HG03558 (cell line): ENCODE results near the gene SGTA.
"Not testable (repeated sequence)": the region's sequence is repeated elsewhere in the genome, so short reads cannot be mapped to it uniquely, and the experiment has no call there.

ENCODE experiments used
- ATAC-seq: cut with Tn5 transposase; IDR thresholded peaks from one replicate; pipeline ENCODE4 v1.9.1; 2021; ENCODE audit warnings: moderate number of reproducible peaks; ENCODE audit not compliant: unreplicated experiment; ENCODE audit errors: extremely low read depth

SGTA gene

DNA sequence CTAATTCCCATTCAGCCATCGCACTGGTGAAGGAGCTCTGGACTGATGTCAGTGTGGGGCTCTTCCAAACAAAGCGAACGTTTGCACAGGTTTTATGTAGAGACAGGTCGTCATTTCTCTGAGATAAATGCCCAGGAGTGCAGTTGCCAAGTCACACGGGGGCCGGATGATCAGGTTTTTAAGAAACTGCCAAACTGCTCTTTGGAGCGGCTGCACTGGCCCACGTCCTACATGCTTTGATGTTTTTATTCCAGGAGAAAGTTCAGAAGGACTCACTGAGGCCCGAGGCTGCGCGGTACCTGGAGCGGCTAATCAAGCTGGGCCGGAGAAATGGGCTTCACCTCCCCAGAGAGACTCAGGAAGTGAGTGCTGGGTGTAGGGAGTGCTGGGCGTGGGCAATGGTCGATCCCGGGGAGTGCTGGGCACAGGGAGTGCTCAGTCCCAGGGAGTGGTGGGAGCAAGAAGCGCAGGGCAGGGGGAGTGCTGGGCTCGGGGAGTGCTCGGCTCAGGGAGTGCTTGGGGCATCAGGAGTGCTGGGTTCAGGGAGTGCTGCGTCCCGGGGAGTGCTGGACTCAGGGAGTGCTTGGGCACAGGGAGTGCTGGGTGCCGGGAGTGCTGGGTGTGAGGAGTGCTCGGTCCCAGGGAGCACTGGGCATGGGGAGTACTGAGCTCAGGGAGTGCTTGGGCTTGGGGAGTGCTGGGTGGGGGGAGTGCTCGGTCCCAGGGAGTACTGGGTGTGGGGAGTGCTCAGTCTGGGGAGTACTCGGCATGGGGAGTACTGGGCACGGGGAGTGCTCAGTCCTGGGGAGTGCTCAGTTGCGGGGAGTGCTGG, 13.0 kb upstream of the SGTA start:
- ATAC-seq: no peak

DNA sequence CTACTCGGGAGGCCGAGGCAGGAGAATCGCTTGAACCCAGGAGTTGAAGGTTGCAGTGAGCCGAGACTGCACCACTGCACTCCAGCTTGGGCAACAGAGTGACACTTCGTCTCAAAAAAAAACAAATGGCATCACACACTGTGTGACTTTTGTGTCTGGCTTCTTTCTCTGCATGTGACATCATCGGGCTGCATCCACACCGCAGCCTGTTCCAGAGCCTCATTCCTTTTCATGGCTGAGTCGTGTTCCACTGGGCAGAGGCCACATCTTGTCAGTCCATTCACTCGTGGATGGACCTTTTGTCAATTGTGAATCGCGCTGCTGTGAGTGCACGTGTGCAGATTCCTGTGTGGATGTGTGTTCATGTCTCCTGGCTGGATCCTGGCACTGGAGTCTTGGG, 10.5 kb upstream of the SGTA start:
- ATAC-seq: no peak

GRCh38 chr19:2793126-2793525, 10.1 kb upstream of the SGTA start:
- ATAC-seq: no peak

DNA sequence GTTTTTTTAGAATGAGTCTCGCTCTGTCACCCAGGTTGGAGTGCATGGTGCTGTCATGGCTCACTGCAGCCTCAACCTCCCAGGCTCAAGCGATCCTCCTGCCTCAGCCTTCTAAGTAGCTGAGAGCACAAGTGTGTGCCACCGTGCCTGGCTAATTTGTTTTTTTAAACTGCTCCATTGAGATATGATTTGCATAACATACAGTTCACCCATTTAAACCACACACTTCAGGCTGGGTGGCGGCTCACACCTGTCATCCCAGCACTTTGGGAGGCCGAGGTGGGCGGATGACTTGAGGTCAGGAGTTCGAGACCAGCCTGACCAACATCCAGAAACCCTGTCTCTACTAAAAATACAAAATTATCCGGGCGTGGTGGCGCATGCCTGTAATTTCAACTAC, 9.6 kb upstream of the SGTA start:
- ATAC-seq: not testable (repeated sequence)

DNA sequence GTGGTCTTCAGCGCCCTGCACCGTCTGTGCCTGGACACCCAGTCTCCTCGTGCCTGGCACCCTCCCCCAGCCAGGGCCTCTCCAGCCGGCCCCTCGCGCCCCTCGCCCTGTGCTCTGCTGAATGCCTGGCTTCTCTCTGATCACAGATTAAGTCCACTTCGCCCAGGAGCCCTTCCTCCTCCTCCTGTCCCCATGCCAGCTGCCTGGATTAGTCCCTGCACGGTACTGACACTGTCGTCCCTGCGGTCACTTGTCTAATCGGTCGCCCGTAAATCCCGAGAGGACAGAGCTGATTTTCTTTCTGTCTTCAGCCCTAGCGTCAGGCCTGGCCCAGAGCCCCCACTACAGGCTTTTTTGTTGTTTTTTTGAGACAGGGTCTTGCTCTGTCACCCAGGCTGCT, 8.8 kb upstream of the SGTA start:
- no peak for ATAC-seq

GRCh38 chr19:2791440-2791839, 8.4 kb upstream of the SGTA start:
- no peak for ATAC-seq

DNA sequence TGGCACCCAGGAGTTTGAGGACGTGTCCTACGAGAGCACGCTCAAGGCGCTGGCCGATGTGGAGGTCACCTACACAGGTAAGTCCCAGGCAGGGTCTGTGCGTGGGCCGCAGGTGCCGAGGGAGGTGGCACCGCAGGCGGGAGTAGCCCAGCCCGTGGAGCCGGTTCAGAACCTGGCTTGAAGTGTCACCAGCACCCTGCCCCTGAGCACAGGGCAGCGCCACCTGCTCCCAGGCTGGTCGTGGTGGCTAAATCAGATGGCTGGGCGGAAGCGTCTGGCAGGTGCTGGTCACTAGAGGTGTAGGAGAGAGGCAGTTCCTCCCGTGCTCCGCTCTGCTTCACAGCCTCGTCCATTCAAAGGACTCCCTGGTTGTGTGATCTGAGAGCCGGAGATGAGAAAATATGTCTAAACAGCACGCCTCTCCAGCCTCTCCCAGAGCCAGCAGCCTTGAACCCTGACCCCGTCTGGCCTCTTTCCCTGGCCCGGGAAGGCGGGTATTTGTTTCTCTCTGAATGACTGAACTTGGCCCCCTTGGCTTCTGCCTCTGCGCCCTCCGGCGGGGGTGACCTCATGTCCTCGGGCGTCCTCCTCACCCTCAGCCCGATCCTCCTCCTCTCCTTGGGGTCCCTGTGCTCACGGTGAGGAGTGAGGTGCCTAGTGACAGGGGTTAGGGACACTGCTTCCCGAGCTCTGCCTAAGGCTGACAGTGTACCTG, 7.6 kb upstream of the SGTA start:
- ATAC-seq: no peak

DNA sequence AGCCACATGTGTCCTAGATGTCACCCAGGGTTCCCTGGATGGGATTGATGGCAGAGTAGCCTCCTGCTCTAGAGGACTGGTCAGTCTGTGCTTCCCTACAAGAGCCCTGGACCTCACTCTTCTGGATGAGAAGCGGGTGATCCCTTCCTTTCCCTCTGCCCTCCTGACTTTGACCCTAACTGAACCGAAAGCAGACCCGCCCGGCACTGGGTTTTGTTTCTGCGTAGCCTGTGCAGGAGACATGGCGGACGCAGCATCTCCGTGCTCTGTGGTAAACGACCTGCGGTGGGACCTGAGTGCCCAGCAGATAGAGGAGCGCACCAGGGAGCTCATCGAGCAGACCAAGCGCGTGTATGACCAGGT, 7.1 kb upstream of the SGTA start:
- no peak for ATAC-seq

- ATAC-seq: no peak
Measured at GRCh38 chr19:2788237-2788636, 5.2 kb upstream of the SGTA start.

DNA sequence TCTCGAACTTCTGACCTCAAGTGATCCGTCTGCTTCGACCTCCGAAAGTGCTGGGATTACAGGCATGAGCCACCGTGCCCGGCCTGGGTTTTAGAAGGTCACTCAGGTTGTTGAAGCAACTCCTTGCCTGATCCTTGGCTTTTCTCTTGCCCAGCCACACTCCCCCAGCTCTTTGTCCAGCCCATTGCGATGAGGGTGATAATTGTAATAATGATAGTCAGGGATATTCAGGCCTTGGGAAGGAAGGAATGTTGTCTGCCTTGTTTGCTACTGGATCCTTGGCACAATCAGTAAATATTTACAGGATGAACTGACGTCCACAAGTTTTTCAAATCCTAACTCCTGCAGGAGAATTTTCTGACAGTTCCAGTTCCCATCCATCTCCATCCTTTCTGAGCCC, 4.0 kb upstream of the SGTA start:
- no peak for ATAC-seq

GRCh38 chr19:2785244-2785997, 2.3 kb upstream of the SGTA start, which contains the start of gene THOP1:
Gene THOP1, plus strand, starts transcription at chr19:2785503. Its CDS starts 160 bp downstream, at chr19:2785663.
- ATAC-seq: peak; percentile 52

- no peak for ATAC-seq
Measured at GRCh38 chr19:2783781-2784145, 690 bp upstream of the SGTA start.

DNA sequence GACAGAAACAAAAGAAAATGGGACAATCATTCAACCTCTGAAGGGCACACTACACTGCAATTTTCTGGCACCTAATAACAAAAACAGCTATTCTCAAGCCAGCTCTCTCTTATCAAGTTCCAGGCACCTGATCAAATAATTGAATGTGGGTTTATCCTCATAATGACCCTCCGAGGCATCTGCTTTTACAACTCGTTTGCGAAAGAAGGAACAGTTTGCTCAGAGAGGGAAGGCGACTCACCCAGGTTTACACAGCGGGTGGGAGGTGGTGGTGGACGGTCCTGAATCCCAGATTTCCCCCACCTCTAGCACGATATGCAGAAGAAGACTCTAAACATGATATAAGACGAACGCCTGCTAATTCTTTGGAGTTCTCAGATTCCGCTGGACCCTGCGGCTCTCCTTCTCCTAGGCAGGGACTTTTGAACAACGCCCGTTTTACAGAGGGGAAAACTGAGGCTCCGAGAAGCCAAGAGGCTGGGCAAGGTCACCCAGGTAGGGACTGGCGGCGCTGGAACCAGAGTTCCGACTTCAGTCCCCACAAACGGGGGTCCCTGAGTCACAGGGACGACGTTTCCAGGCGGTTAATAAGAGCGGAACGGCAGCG, 641 bp downstream of the SGTA start:
- ATAC-seq: no peak

DNA sequence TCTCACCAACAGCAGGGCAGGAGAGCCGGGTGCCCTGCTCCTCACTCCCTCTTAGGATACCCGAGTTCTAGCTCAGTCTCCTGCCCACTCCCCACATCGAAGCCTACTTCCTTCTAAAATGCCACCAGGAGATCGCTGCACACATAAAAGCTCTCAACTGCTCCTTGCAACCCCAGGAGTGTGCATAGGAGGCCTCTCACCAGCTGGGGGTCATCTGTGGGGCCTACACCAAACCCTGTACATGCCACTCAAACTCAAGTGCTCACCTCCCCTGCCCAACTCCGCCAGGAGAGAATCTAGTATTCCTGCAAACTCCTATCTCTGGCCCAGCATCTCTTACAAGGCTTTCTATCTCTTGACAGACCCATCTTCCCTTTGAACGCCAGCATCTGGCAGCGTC, 2.8 kb downstream of the SGTA start:
- no peak for ATAC-seq

- ATAC-seq: no peak
Measured at GRCh38 chr19:2779121-2779740, 3.8 kb downstream of the SGTA start.

GRCh38 chr19:2777952-2778683, 5.0 kb downstream of the SGTA start:
- ATAC-seq: no peak

GRCh38 chr19:2775556-2776430, 7.3 kb downstream of the SGTA start:
- ATAC-seq: no peak

GRCh38 chr19:2774953-2775555, 8.0 kb downstream of the SGTA start:
- ATAC-seq: no peak
